GM23338 (cell line): ENCODE results near the gene PSKH1. TPM values are rescaled to one million over a fixed set of nuclear protein-coding genes. Genes with fewer than 3 reads are reported as not detected.

ENCODE experiments used
- ATAC-seq: fragments of 200-7000 bp; cut with Tn5 transposase; 3 replicates; pipeline ENCODE4 v1.9.1; 2020
- DNase-seq: peaks from one replicate; pipeline ENCODE4 v3.0.0-alpha.2; 2015; ENCODE audit warnings: low spot score
- H2AFZ ChIP-seq: fragments of 200-600 bp; sonication (generic); 2 replicates; pipeline ENCODE4 v1.8.0; 2016; ENCODE audit warnings: antibody characterized with exemption, mild to moderate bottlenecking, moderate library complexity
- H3F3A ChIP-seq: fragments of 200-600 bp; sonication (generic); replicated peaks from 2 replicates; pipeline ENCODE4 v1.8.0; 2017; ENCODE audit warnings: antibody characterized with exemption, mixed run types, low read depth
- H3K27ac ChIP-seq: fragments of 200-600 bp; sonication (generic); 2 replicates; pipeline ENCODE4 v1.6.1; 2016; ENCODE audit warnings: low read depth
- H3K27me3 ChIP-seq: fragments of 200-600 bp; sonication (generic); 2 replicates; pipeline ENCODE4 v1.8.0; 2016; ENCODE audit warnings: mild to moderate bottlenecking, mixed run types, moderate library complexity; ENCODE audit not compliant: insufficient read depth
- H3K36me3 ChIP-seq: fragments of 200-600 bp; sonication (generic); 2 replicates; pipeline ENCODE4 v1.8.0; 2016; ENCODE audit warnings: mild to moderate bottlenecking; ENCODE audit not compliant: insufficient read depth
- H3K4me1 ChIP-seq: fragments of 200-600 bp; sonication (generic); 2 replicates; pipeline ENCODE4 v1.8.0; 2016; ENCODE audit warnings: mild to moderate bottlenecking, moderate library complexity; ENCODE audit not compliant: insufficient read depth
- H3K4me2 ChIP-seq: fragments of 200-600 bp; sonication (generic); 2 replicates; pipeline ENCODE4 v1.7.1; 2017; ENCODE audit warnings: mixed run types
- H3K4me3 ChIP-seq: fragments of 200-600 bp; sonication (generic); 2 replicates; pipeline ENCODE4 v1.6.1; 2016; ENCODE audit warnings: mixed run types
- H3K79me2 ChIP-seq: fragments of 200-600 bp; sonication (generic); replicated peaks from 2 replicates; pipeline ENCODE4 v1.8.0; 2017; ENCODE audit warnings: mild to moderate bottlenecking; ENCODE audit not compliant: insufficient read depth
- H3K9me2 ChIP-seq: fragments of 200-600 bp; sonication (generic); 2 replicates; pipeline ENCODE4 v1.8.0; 2017; ENCODE audit not compliant: insufficient read depth
- H4K20me1 ChIP-seq: fragments of 200-600 bp; sonication (generic); replicated peaks from 2 replicates; pipeline ENCODE4 v1.8.0; 2017; ENCODE audit warnings: mild to moderate bottlenecking; ENCODE audit not compliant: insufficient read depth
- H3K27ac Mint-ChIP-seq: 2 replicates; pipeline ENCODE4 v1.8.0; 2020; ENCODE audit warnings: inconsistent platforms, mild to moderate bottlenecking, moderate library complexity, mixed read lengths
- H3K27me3 Mint-ChIP-seq: 3 replicates; pipeline ENCODE4 v1.8.0; 2022; ENCODE audit warnings: low read depth, mild to moderate bottlenecking, moderate library complexity, mixed read lengths, inconsistent platforms; ENCODE audit not compliant: insufficient read depth, poor library complexity
- H3K36me3 Mint-ChIP-seq: 3 replicates; pipeline ENCODE4 v1.8.0; 2021; ENCODE audit warnings: low read depth, mild to moderate bottlenecking, inconsistent platforms, moderate library complexity, mixed read lengths
- H3K4me1 Mint-ChIP-seq: 3 replicates; pipeline ENCODE4 v1.8.0; 2020; ENCODE audit warnings: mild to moderate bottlenecking, inconsistent platforms, mixed read lengths
- H3K4me3 Mint-ChIP-seq: 3 replicates; pipeline ENCODE4 v1.8.0; 2021; ENCODE audit warnings: moderate library complexity, mild to moderate bottlenecking, inconsistent platforms, mixed read lengths
- H3K9me3 Mint-ChIP-seq: 3 replicates; pipeline ENCODE4 v1.8.0; 2020; ENCODE audit warnings: moderate library complexity, mild to moderate bottlenecking, inconsistent platforms, mixed read lengths
- CREB1 ChIP-seq: fragments of 250-450 bp; sonication (Bioruptor Pico); IDR thresholded peaks from 2 replicates; pipeline ENCODE4 v1.5.0; 2020; ENCODE audit warnings: low read depth, mild to moderate bottlenecking, moderate library complexity
- ETS1 ChIP-seq: IDR thresholded peaks from 2 replicates; pipeline ENCODE4 v1.6.1; 2016; ENCODE audit warnings: antibody characterized with exemption
- JUNB ChIP-seq: IDR thresholded peaks from one replicate; pipeline ENCODE4 v1.6.1; 2016; ENCODE audit warnings: antibody characterized with exemption; ENCODE audit not compliant: unreplicated experiment
- NANOG ChIP-seq: IDR thresholded peaks from 2 replicates; pipeline ENCODE4 v1.6.1; 2016; ENCODE audit warnings: antibody characterized with exemption, borderline replicate concordance
- POLR2AphosphoS5 ChIP-seq: IDR thresholded peaks from 2 replicates; pipeline ENCODE4 v1.6.1; 2016; ENCODE audit warnings: antibody characterized with exemption, low read depth
- REST ChIP-seq: IDR thresholded peaks from one replicate; pipeline ENCODE4 v1.6.1; 2018; ENCODE audit warnings: antibody characterized with exemption; ENCODE audit not compliant: unreplicated experiment
- ZNF114 ChIP-seq: fragments of 250-450 bp; sonication (Bioruptor Pico); IDR thresholded peaks from 2 replicates; pipeline ENCODE4 v1.5.0; 2020; ENCODE audit warnings: mild to moderate bottlenecking, moderate library complexity
- ZNF331 ChIP-seq: fragments of 250-450 bp; sonication (Bioruptor Pico); IDR thresholded peaks from 2 replicates; pipeline ENCODE4 v1.5.0; 2020; ENCODE audit warnings: low read depth, mild to moderate bottlenecking, moderate library complexity
- polyA plus RNA-seq: library from polyadenylated mRNA; unstranded; fragments of >200 nt; fragmentation: Nextera tagmentation; extraction: Ambion mirVana; gene quantifications from 2 replicates; pipeline ENCODE4 v1.2.1, GENCODE V29; 2016
- total RNA-seq: library from RNA; depleted of rRNA; stranded (reverse); fragments of >200 nt; shearing (Covaris generic); gene quantifications from 2 replicates; pipeline ENCODE4 v1.2.3, GENCODE V29; 2014

PSKH1 gene
- total and polyA plus RNA-seq, 2 experiments from 2014 or later = 14.3 to 23.9 TPM

GRCh38 chr16:67954421-67955196 is 61.6 kb downstream of the PSKH1 start:
- Mint-ChIP-seq H3K4me1 (no peaks in the 10 kb centered on the region; the same call in 2 of the 3 replicates), H3K27me3 (peaks cover 3% of the 10 kb centered on the region)
- no peaks in the 10 kb centered on the region for H3K79me2 ChIP-seq

GRCh38 chr16:67957622-67958021 is 64.6 kb downstream of the PSKH1 start:
- no peaks in the 10 kb centered on the region for H3K27me3 Mint-ChIP-seq
- DNase-seq = no peak
- H3K9me3 Mint-ChIP-seq = no peaks in the 10 kb centered on the region
- no peaks in the 10 kb centered on the region; the same call in 2 of the 3 replicates for H3K4me1 Mint-ChIP-seq
- ATAC-seq = no peak
- no peaks in the 10 kb centered on the region for H3K4me1 ChIP-seq
- H3F3A ChIP-seq = no peaks in the 10 kb centered on the region
- peaks cover 8% of the 10 kb centered on the region; the same call in 1 of the 2 replicates for H4K20me1 ChIP-seq
- no peak overlapping the region for H3K27ac Mint-ChIP-seq
- H3K36me3 Mint-ChIP-seq = peaks cover 42% of the 10 kb centered on the region
- H2AFZ ChIP-seq = no peak overlapping the region
- peaks cover 4% of the 10 kb centered on the region; the same call in 1 of the 2 replicates for H3K36me3 ChIP-seq
- H3K4me2 ChIP-seq = no peak overlapping the region
- H3K27ac ChIP-seq = no peak overlapping the region
- no peaks in the 10 kb centered on the region for H3K27me3 ChIP-seq
- no peak overlapping the region for H3K4me3 ChIP-seq
- no peak overlapping the region for H3K4me3 Mint-ChIP-seq
- 0 out of 2 replicates have a peak, but pooled peaks cover 2% of the 10 kb centered on the region for H3K79me2 ChIP-seq
- H3K9me2 ChIP-seq = no peaks in the 10 kb centered on the region
- TF ChIP-seq NANOG (no peak), JUNB (no peak), ZNF114 (no peak), ETS1 (no peak), POLR2AphosphoS5 (no peak), CREB1 (CRISPR knock-in tag) (no peak)

More at GRCh38 chr16:67954421-67955196, 61.6 kb downstream of the PSKH1 start:
- no peak overlapping the region for H3K4me2 ChIP-seq
- Mint-ChIP-seq H3K27ac (no peak overlapping the region), H3K9me3 (no peaks in the 10 kb centered on the region), H3K36me3 (peaks cover 40% of the 10 kb centered on the region), H3K4me3 (no peak overlapping the region)
- no peaks in the 10 kb centered on the region; the same call in 1 of the 2 replicates for H3K36me3 ChIP-seq
- H3K4me3 ChIP-seq = no peak overlapping the region
- ATAC-seq (no peak), DNase-seq (no peak)
- H3K4me1 ChIP-seq = no peaks in the 10 kb centered on the region
- H4K20me1 ChIP-seq = peaks cover 4% of the 10 kb centered on the region; the same call in 1 of the 2 replicates
- no peaks in the 10 kb centered on the region for H3F3A ChIP-seq
- H3K27me3 ChIP-seq = no peaks in the 10 kb centered on the region
- H3K9me2 ChIP-seq = no peaks in the 10 kb centered on the region
- no peak overlapping the region for H3K27ac ChIP-seq
- no peak for TF ChIP-seq REST
- TF ChIP-seq ZNF331 (CRISPR knock-in tag) = no peak
- no peak for TF ChIP-seq ZNF114
- no peak for TF ChIP-seq ETS1
- H2AFZ ChIP-seq = no peak overlapping the region
